AG04450 (cell line): ENCODE results near the gene PNKD. TPM values are rescaled to one million over a fixed set of nuclear protein-coding genes. Genes with fewer than 3 reads are reported as not detected.

ENCODE experiments used
- CTCF ChIA-PET: fragments of 300-600, 350-600 bp; formaldehyde crosslinking; extraction: SDS; loops from one replicate; lab custom pipeline; 2022; ENCODE audit warnings: antibody characterized with exemption, inconsistent platforms; lab: Charles Lee
- POLR2A ChIA-PET: fragments of 350-600 bp; formaldehyde crosslinking; extraction: SDS; loops from one replicate; lab custom pipeline; 2021; ENCODE audit warnings: antibody characterized with exemption, inconsistent platforms; lab: Yijun Ruan, JAX
- DNase-seq: peaks from one replicate; pipeline ENCODE4 v3.0.0-alpha.2; 2011; ENCODE audit warnings: low read depth, low spot score
- H3K27ac ChIP-seq: one replicate; pipeline ENCODE4 v1.5.1; 2012; ENCODE audit warnings: low read depth, low read length, control low read depth
- H3K27me3 ChIP-seq: one replicate; pipeline ENCODE4 v1.6.0; 2012; ENCODE audit warnings: low read length; ENCODE audit not compliant: control insufficient read depth, insufficient read depth
- H3K4me3 ChIP-seq: 2 replicates; pipeline ENCODE4 v1.5.1; 2011; ENCODE audit warnings: mild to moderate bottlenecking, low read depth, low read length, control low read depth
- H3K9me3 ChIP-seq: 2 replicates; pipeline ENCODE4 v1.5.1; 2012; ENCODE audit warnings: low read length; ENCODE audit not compliant: control insufficient read depth, insufficient read depth
- polyA plus RNA-seq: library from polyadenylated mRNA; depleted of rRNA; stranded (reverse); fragments of >200 nt; gene quantifications from 2 replicates; pipeline ENCODE4 v1.2.3, GENCODE V29; 2011
- TF ChIP-seq, protein P1 (sequence below): IDR thresholded peaks from 2 replicates; pipeline ENCODE4 v1.5.1; 2011; ENCODE audit warnings: low read depth, low read length, control low read depth, inconsistent platforms

Gene PNKD
- polyA plus RNA-seq, 1 experiment = 32.1 TPM

DNA sequence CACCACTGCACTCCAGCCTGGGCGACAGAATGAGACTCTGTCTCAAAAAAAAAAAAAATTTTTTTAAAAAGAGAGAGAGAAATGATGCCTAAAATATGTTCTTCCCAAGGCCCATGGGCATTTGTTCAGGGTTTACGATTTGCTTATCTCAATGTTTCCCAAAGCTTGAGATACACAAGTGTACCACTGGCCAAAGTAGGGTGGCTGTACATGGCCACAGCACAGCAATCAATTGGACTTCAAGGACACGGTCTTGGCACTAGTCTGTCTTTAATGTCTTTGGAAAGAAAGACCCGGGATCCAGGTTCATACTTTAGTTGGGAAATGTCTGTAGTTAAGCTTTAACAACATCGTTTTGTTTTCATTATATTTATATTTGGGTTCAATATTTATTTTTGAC, 76.9 kb downstream of the PNKD start:
- H3K27ac ChIP-seq = no peak overlapping the region
- CTCF ChIA-PET = interaction anchor here (1.8 to 2.4 kb wide), 2 partner anchors 9 to 55 kb away, joined by 4 to 10 read pairs; partner anchors contain the start of genes CATIP and TMBIM1
- H3K4me3 ChIP-seq = no peak overlapping the region
- TF ChIP-seq, protein P1, sequence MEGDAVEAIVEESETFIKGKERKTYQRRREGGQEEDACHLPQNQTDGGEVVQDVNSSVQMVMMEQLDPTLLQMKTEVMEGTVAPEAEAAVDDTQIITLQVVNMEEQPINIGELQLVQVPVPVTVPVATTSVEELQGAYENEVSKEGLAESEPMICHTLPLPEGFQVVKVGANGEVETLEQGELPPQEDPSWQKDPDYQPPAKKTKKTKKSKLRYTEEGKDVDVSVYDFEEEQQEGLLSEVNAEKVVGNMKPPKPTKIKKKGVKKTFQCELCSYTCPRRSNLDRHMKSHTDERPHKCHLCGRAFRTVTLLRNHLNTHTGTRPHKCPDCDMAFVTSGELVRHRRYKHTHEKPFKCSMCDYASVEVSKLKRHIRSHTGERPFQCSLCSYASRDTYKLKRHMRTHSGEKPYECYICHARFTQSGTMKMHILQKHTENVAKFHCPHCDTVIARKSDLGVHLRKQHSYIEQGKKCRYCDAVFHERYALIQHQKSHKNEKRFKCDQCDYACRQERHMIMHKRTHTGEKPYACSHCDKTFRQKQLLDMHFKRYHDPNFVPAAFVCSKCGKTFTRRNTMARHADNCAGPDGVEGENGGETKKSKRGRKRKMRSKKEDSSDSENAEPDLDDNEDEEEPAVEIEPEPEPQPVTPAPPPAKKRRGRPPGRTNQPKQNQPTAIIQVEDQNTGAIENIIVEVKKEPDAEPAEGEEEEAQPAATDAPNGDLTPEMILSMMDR = no peak
- DNase-seq = no peak
- H3K27me3 ChIP-seq = no peaks in the 10 kb centered on the region
- POLR2A ChIA-PET = no interaction called here
- H3K9me3 ChIP-seq = peaks cover 6% of the 10 kb centered on the region; the same call in 1 of the 2 replicates

DNA sequence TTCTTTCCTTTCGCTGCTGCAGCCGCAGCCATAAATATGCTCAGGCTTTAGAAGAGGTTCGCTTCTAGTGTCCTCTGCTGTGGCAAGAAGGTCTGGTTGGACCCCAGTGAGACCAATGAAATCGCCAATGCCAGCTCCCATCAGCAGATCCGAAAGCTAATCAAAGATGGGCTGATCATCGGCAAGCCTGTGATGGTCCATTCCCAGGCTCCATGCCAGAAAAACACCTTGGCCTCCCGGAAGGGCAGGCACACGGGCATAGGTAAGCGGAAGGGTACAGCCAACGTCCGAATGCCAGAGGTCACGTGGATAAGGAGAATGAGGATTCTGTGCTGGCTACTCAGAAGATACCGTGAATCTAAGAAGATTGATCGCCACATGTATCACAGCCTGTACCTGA, 83.7 kb downstream of the PNKD start:
- TF ChIP-seq, protein P1 = no peak
- H3K27me3 ChIP-seq = no peaks in the 10 kb centered on the region
- H3K9me3 ChIP-seq = peaks cover 6% of the 10 kb centered on the region; the same call in 1 of the 2 replicates
- no peak overlapping the region for H3K4me3 ChIP-seq
- no peak overlapping the region for H3K27ac ChIP-seq
- POLR2A ChIA-PET = no interaction called here
- DNase-seq = no peak
- CTCF ChIA-PET = interaction anchor here (3.5 kb wide), 1 partner anchor 52 kb away, joined by 10 read pairs; no protein-coding TSS in a partner anchor

DNA sequence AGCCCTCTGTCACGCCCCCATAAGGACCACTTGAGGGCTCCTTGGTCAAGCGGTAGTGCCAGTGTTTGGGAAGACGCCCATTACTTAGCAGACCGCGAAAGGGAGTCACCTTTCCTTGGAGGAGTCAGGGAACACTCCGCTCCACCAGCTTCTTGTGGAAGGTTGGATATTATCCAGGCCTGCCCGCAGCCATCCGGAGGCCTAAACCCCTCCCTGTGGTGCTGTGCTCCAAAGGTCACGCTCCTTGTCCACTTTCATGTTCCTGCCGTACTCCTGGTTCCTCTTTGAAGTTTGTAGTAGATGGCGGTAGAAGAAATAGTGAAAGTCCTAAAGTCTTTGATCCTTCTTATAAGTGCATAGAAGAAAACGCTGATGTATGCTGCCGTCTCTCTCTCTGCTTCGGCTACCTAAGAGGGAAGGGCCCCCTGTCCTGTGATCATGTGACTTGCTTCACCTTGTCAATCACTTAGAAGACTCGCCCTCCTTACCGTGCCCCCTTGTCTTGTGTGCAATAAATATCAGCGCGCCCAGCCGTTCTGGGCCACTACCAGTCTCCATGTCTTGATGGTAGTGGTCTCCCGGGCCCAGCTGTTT, 84.6 kb downstream of the PNKD start:
- Histone ChIP-seq H3K9me3 (peaks cover 6% of the 10 kb centered on the region; the same call in 1 of the 2 replicates), H3K27ac (no peak overlapping the region), H3K27me3 (no peaks in the 10 kb centered on the region), H3K4me3 (no peak overlapping the region)
- CTCF ChIA-PET = interaction anchor here (1.2 to 3.5 kb wide), 2 partner anchors 15 to 53 kb away, joined by 3 to 10 read pairs; no protein-coding TSS in a partner anchor
- DNase-seq = no peak
- TF ChIP-seq, protein P1 = no peak
- POLR2A ChIA-PET = no interaction called here

DNA sequence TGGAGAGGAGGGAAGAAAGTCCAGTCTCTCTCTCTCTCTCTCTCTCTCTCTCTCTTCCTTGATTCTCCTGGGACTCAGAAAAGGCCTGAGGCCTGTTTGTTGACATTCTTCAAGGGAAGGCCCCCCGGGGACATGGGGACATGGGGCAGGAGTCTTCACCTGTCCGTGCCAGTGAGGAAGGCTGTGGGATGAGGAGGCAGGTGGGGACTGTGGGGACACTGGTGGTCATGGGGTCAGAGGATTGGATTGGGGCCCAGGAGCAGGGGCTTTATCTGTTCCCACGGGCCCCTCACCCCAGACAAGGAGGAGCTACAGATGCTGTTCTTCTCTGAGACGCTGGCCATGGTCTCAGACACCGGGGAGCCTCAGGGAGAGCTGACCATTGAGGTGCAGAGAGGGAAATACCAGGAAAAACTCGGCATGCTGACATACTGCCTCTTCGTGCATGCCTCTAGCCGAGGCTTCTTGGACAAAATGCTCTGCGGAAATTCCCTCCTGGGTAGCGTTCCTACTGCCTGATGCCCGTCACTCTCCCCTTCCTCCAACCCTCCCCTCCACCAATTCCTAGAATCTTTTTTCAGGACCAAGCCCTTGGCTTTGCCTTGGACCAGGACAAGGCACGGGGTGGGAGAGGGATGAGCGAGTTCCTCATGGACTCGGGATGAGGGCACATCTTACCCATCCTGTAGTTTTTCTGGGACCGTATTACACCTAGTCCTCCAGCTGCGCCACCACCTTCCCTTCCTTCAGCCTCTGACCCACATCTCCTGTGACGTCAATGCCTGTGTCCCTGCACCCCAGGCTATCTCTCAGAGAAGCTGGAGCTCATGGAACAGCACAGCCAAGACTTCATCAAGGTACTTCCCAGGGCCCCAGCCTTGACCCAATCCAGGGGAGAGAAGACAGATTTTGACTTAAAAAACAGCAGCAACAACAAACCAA, 87.2 kb downstream of the PNKD start:
- Histone ChIP-seq H3K9me3 (no peaks in the 10 kb centered on the region), H3K27ac (no peak overlapping the region), H3K4me3 (no peak overlapping the region), H3K27me3 (no peaks in the 10 kb centered on the region)
- ChIA-PET POLR2A (interaction anchor here (0.6 kb wide), 1 partner anchor 77 kb away, joined by 3 read pairs; no protein-coding TSS in a partner anchor), CTCF (interaction anchor here (0.9 to 4.2 kb wide), 16 partner anchors 10 to 85 kb away, joined by 3 to 67 read pairs (median 5); no protein-coding TSS in a partner anchor)
- TF ChIP-seq, protein P1 = no peak
- DNase-seq = no peak
